ENCODE results near the gene CCR6. TPM values are rescaled to one million over a fixed set of nuclear protein-coding genes. Genes with fewer than 3 reads are reported as not detected.
"Not testable (repeated sequence)": the region's sequence is repeated elsewhere in the genome, so short reads cannot be mapped to it uniquely, and the experiment has no call there.

The CCR6 gene
- total RNA-seq, 2 donors from 2014 or later: not detected

DNA sequence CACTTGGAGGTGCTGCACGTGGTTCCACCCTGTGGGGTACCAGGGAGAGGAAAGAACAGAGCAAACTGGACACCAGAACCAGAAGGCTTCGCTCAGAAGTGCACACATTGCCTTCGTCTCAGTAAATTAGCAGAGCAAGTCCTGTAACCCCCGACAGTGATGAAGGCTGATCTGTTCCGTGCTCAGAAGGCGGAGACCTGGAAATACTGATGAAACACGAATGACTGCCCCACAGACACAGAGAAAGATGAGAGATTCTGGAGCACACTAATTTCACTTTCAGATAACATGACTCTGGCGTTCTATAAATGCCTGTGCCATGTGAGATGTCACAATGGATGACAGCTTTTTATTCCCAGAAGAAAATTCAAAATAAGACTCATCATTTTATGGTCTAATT is 44.2 kb upstream of the CCR6 start:
- no peaks in the 10 kb centered on the region for H3K4me1 Mint-ChIP-seq
- H3K36me3 Mint-ChIP-seq (ENCODE audit: low read depth): no peaks in the 10 kb centered on the region
- no peaks in the 10 kb centered on the region for H3K27me3 Mint-ChIP-seq (ENCODE audit: insufficient read depth)
- TF ChIP-seq, protein P1, sequence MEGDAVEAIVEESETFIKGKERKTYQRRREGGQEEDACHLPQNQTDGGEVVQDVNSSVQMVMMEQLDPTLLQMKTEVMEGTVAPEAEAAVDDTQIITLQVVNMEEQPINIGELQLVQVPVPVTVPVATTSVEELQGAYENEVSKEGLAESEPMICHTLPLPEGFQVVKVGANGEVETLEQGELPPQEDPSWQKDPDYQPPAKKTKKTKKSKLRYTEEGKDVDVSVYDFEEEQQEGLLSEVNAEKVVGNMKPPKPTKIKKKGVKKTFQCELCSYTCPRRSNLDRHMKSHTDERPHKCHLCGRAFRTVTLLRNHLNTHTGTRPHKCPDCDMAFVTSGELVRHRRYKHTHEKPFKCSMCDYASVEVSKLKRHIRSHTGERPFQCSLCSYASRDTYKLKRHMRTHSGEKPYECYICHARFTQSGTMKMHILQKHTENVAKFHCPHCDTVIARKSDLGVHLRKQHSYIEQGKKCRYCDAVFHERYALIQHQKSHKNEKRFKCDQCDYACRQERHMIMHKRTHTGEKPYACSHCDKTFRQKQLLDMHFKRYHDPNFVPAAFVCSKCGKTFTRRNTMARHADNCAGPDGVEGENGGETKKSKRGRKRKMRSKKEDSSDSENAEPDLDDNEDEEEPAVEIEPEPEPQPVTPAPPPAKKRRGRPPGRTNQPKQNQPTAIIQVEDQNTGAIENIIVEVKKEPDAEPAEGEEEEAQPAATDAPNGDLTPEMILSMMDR (conservative IDR thresholded peaks at IDR 0.05): no peak
- no peak for DNase-seq
- H3K9me3 Mint-ChIP-seq: peaks cover 2% of the 10 kb centered on the region
- 95 to 96% methylated on average over 4 to 8 of the region's 8 CpGs for WGBS, 2 experiments (ENCODE audit: insufficient coverage in 1 of 2, insufficient read length in 1 of 2)
- Histone ChIP-seq H3K27ac (ENCODE audit: low read depth, low read length) (no peak overlapping the region), H3K9me3 (ENCODE audit: control insufficient read depth, low read length) (peaks cover under 1% of the 10 kb centered on the region), H3K4me1 (ENCODE audit: control insufficient read depth, insufficient read depth, low read length) (no peaks in the 10 kb centered on the region), H3K4me3 (ENCODE audit: low read length) (no peak overlapping the region), H3K27me3 (ENCODE audit: control insufficient read depth, insufficient read depth, low read length, poor library complexity, severe bottlenecking) (no peaks in the 10 kb centered on the region), H3K36me3 (ENCODE audit: control insufficient read depth, insufficient read depth, low read length) (no peaks in the 10 kb centered on the region), H3K9ac (ENCODE audit: extremely low read depth, low read length, poor library complexity, severe bottlenecking) (no peak overlapping the region)
- no peak overlapping the region for H3K27ac Mint-ChIP-seq
- H3K4me3 Mint-ChIP-seq: no peak overlapping the region

DNA sequence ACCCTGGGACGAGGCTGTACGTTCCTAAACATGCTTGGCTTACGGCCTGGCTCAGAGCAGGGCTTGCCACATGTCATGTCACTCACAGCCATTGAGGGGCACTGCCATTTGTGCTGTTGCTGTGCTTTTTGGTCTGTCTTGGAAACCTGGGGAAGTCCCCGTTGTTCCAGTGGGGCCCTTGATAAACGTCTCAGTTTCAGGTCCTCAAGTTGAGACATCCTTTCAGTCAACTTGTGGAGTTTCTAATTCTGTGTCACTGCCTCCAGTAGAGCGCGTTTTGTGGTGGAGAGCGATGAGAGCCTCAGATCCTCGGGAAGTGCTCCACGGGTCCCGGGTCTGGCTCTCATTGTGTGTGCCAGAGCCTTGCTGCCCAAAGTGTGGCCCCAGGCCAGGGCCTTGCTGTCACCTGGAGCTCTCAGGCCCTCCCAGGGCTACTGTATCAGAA is 43.0 kb upstream of the CCR6 start:
- Histone ChIP-seq H3K27me3 (ENCODE audit: control insufficient read depth, insufficient read depth, low read length, poor library complexity, severe bottlenecking) (no peaks in the 10 kb centered on the region), H3K4me1 (ENCODE audit: control insufficient read depth, insufficient read depth, low read length) (no peaks in the 10 kb centered on the region), H3K9ac (ENCODE audit: extremely low read depth, low read length, poor library complexity, severe bottlenecking) (no peak overlapping the region), H3K36me3 (ENCODE audit: control insufficient read depth, insufficient read depth, low read length) (no peaks in the 10 kb centered on the region), H3K27ac (ENCODE audit: low read depth, low read length) (no peak overlapping the region), H3K4me3 (ENCODE audit: low read length) (no peak overlapping the region), H3K9me3 (ENCODE audit: control insufficient read depth, low read length) (no peaks in the 10 kb centered on the region)
- WGBS, 2 experiments (ENCODE audit: insufficient coverage in 1 of 2, insufficient read length in 1 of 2): 87 to 94% methylated on average over 11 of the region's 11 CpGs
- H3K4me1 Mint-ChIP-seq: no peaks in the 10 kb centered on the region
- peaks cover 2% of the 10 kb centered on the region for H3K9me3 Mint-ChIP-seq
- H3K4me3 Mint-ChIP-seq: no peak overlapping the region
- TF ChIP-seq, protein P1 (conservative IDR thresholded peaks at IDR 0.05): peak; percentile 45
- DNase-seq: no peak
- H3K36me3 Mint-ChIP-seq (ENCODE audit: low read depth): no peaks in the 10 kb centered on the region
- no peaks in the 10 kb centered on the region for H3K27me3 Mint-ChIP-seq (ENCODE audit: insufficient read depth)
- H3K27ac Mint-ChIP-seq: no peak overlapping the region

DNA sequence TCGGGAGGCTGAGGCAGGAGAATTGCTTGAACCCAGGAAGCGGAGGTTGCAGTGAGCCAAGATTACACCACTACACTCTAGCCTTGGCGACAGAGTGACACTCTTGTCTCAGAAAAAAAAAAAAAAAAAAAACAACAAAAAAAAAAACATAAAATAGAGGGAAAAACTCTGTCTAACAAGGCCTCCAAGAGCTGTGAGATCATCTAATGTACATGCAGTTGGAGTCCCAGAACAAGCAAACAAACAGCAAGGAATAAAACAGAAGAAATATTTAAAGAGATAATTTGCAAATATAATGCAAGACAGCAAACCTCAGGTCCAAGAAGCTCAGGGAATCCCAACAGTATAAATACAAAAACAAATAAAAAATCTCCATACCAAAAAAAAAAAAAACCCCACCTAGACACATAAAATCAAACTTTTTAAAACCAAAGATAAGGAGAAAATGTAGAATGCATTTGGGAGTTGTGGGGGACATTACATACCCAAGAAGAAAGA is 35.0 kb upstream of the CCR6 start:
- Histone ChIP-seq H3K9ac (ENCODE audit: extremely low read depth, low read length, poor library complexity, severe bottlenecking) (no peak overlapping the region), H3K36me3 (ENCODE audit: control insufficient read depth, insufficient read depth, low read length) (no peaks in the 10 kb centered on the region), H3K27me3 (ENCODE audit: control insufficient read depth, insufficient read depth, low read length, poor library complexity, severe bottlenecking) (no peaks in the 10 kb centered on the region), H3K4me3 (ENCODE audit: low read length) (no peak overlapping the region), H3K9me3 (ENCODE audit: control insufficient read depth, low read length) (peaks cover 17% of the 10 kb centered on the region), H3K4me1 (ENCODE audit: control insufficient read depth, insufficient read depth, low read length) (no peaks in the 10 kb centered on the region), H3K27ac (ENCODE audit: low read depth, low read length) (no peak overlapping the region)
- Mint-ChIP-seq H3K4me1 (no peaks in the 10 kb centered on the region), H3K27me3 (ENCODE audit: insufficient read depth) (peaks cover 9% of the 10 kb centered on the region), H3K27ac (no peak overlapping the region), H3K4me3 (no peak overlapping the region), H3K36me3 (ENCODE audit: low read depth) (peaks cover 5% of the 10 kb centered on the region), H3K9me3 (peaks cover 32% of the 10 kb centered on the region)
- DNase-seq: no peak
- TF ChIP-seq, protein P1 (conservative IDR thresholded peaks at IDR 0.05): no peak
- 84% methylated on average over 3 of the region's 3 CpGs; no CpG with 5 or more reads in 1 of the 2 experiments for WGBS, 2 experiments (ENCODE audit: insufficient coverage in 1 of 2, insufficient read length in 1 of 2)

DNA sequence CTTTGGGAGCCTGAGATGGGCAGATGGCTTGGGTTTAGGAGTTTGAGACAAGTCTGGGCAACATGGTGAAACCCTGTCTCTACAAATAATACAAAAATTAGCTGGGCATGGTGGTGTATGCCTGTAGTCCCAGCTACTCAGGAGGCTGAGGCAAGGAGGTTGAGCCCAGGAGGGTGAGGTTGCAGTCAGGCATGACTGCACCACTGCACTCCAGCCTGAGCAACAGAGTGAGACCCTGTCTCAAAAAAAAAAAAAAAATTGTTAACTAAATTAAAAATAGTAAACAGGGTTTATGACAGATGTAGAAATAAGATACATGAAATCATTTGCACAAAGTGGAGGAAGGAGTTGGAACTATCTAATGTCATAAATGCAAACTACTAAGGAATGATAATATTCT is 34.2 kb upstream of the CCR6 start:
- not testable (repeated sequence) for H3K27ac ChIP-seq (ENCODE audit: low read depth, low read length); H3K36me3 Mint-ChIP-seq (ENCODE audit: low read depth)

More for the DNA sequence above, 34.2 kb upstream of the CCR6 start:
- H3K27ac Mint-ChIP-seq; H3K36me3 ChIP-seq (ENCODE audit: control insufficient read depth, insufficient read depth, low read length); H3K27me3 Mint-ChIP-seq (ENCODE audit: insufficient read depth); H3K4me1 ChIP-seq (ENCODE audit: control insufficient read depth, insufficient read depth, low read length); H3K4me3 ChIP-seq (ENCODE audit: low read length); H3K9ac ChIP-seq (ENCODE audit: extremely low read depth, low read length, poor library complexity, severe bottlenecking); H3K4me3 Mint-ChIP-seq; H3K27me3 ChIP-seq (ENCODE audit: control insufficient read depth, insufficient read depth, low read length, poor library complexity, severe bottlenecking); DNase-seq; H3K4me1 Mint-ChIP-seq: not testable (repeated sequence)
- H3K9me3 ChIP-seq (ENCODE audit: control insufficient read depth, low read length): peaks cover 17% of the 10 kb centered on the region
- H3K9me3 Mint-ChIP-seq: peaks cover 30% of the 10 kb centered on the region

Data from endodermal cell (in vitro differentiated cells).